ENCODE measurements around the gene OR8D4. TPM values are rescaled to one million over a fixed set of nuclear protein-coding genes. Genes with fewer than 3 reads are reported as not detected.

The OR8D4 gene
- total and polyA plus RNA-seq, 2 donors (not counting 3 experiments of a cell fraction or from before 2014, with no cell fraction given): not detected

DNA sequence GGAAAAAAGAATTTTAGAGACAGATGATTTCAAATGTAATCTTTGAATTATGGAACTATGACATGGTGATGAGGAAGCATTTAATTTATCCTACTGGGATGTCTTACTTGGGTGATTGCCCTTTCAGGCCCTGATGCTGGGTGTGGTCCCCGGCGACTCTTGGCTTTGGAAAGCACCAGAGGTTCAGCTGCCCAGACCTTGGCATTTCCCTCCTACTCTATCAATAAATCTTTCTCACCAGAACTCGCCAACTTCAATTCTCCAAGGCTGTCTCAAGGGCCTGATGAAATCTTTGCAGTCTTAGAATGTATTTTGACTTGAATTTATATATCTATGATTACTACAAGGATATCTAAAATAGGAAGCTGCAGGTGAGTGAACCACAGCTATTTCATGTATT is 19.0 kb downstream of the OR8D4 start:
- CTCF ChIA-PET: no interaction called here
- dilution Hi-C loops (cut with MboI; ENCODE audit: extremely low pct_ligation_motif_present, low sequenced_read_pairs): no loop called here
- no peak overlapping the region for H3K9ac ChIP-seq (replicated peaks; ENCODE audit: extremely low read depth, insufficient read depth, low read length)
- H2AFZ ChIP-seq (ENCODE audit: low read depth, low read length): no peak overlapping the region
- H3K79me2 ChIP-seq (ENCODE audit: control insufficient read depth, insufficient read depth, low read length): no peaks in the 10 kb centered on the region
- no peaks in the 10 kb centered on the region for H3K36me3 ChIP-seq (ENCODE audit: control insufficient read depth in 2 of 2, extremely low read depth in 1 of 2, insufficient read depth in 2 of 2, low read length in 2 of 2)
- H3K9me3 ChIP-seq (replicated peaks; ENCODE audit: control insufficient read depth, insufficient read depth, low read length): no peaks in the 10 kb centered on the region
- no peak overlapping the region for H3K4me3 ChIP-seq (replicated peaks in 1 of 3; ENCODE audit: insufficient read depth in 1 of 3, low read depth in 1 of 3, low read length in 3 of 3)
- DNase-seq (ENCODE audit: low read depth, low spot score) (no peak), FAIRE-seq (no peak)
- intact Hi-C loops (cut with micrococcal nuclease): loop anchor here (10.0 kb wide), 1 partner anchor 114 kb away; no protein-coding TSS in a partner anchor
- POLR2A ChIA-PET: no interaction called here
- H3K4me2 ChIP-seq (ENCODE audit: insufficient read depth, low read length): no peak overlapping the region
- no peaks in the 10 kb centered on the region for H3K27me3 ChIP-seq (ENCODE audit: control insufficient read depth in 2 of 2, insufficient read depth in 2 of 2, low read length in 2 of 2)
- no peaks in the 10 kb centered on the region for H3K9me1 ChIP-seq (replicated peaks; ENCODE audit: control insufficient read depth, extremely low read depth, insufficient read depth, low read length)
- BruUV-seq (replicated peaks): no TSS peak
- no peaks in the 10 kb centered on the region for H3K4me1 ChIP-seq (ENCODE audit: control insufficient read depth, extremely low read depth, insufficient read depth, low read length)
- no peaks in the 10 kb centered on the region for H4K20me1 ChIP-seq (replicated peaks; ENCODE audit: control insufficient read depth, extremely low read depth, insufficient read depth, low read length)
- H3K27ac ChIP-seq (ENCODE audit: insufficient read depth, low read depth, low read length): no peak overlapping the region
- no peak for TF ChIP-seq MYC (IDR thresholded peaks at IDR 0.05; ENCODE audit: low read depth, low read length)
- TF ChIP-seq FOS (IDR thresholded peaks at IDR 0.05; ENCODE audit: borderline replicate concordance, insufficient read depth, low read length): no peak
- TF ChIP-seq EZH2 (IDR thresholded peaks at IDR 0.05; ENCODE audit: borderline replicate concordance, low read depth, low read length, severe bottlenecking): no peak
- no peak for TF ChIP-seq POLR2A (IDR thresholded peaks at IDR 0.05; ENCODE audit: low read depth, low read length)
- TF ChIP-seq, protein P1, sequence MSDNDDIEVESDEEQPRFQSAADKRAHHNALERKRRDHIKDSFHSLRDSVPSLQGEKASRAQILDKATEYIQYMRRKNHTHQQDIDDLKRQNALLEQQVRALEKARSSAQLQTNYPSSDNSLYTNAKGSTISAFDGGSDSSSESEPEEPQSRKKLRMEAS (IDR thresholded peaks at IDR 0.05; ENCODE audit: insufficient read depth, insufficient read length): no peak
- no peak for TF ChIP-seq POLR2AphosphoS5 (IDR thresholded peaks at IDR 0.05; ENCODE audit: insufficient read depth, low read depth, low read length)

GRCh38 chr11:123924027-123924426 is 22.1 kb downstream of the OR8D4 start:
- CTCF ChIA-PET: no interaction called here
- POLR2A ChIA-PET: no interaction called here
- Histone ChIP-seq H4K20me1 (replicated peaks; ENCODE audit: control insufficient read depth, extremely low read depth, insufficient read depth, low read length) (no peaks in the 10 kb centered on the region), H3K27me3 (ENCODE audit: control insufficient read depth in 2 of 2, insufficient read depth in 2 of 2, low read length in 2 of 2) (no peaks in the 10 kb centered on the region), H3K9me1 (replicated peaks; ENCODE audit: control insufficient read depth, extremely low read depth, insufficient read depth, low read length) (no peaks in the 10 kb centered on the region), H2AFZ (ENCODE audit: low read depth, low read length) (no peak overlapping the region), H3K4me2 (ENCODE audit: insufficient read depth, low read length) (no peak overlapping the region), H3K9ac (replicated peaks; ENCODE audit: extremely low read depth, insufficient read depth, low read length) (no peak overlapping the region), H3K9me3 (replicated peaks; ENCODE audit: control insufficient read depth, insufficient read depth, low read length) (no peaks in the 10 kb centered on the region), H3K36me3 (ENCODE audit: control insufficient read depth in 2 of 2, extremely low read depth in 1 of 2, insufficient read depth in 2 of 2, low read length in 2 of 2) (no peaks in the 10 kb centered on the region), H3K27ac (ENCODE audit: insufficient read depth, low read depth, low read length) (no peak overlapping the region), H3K4me3 (replicated peaks in 1 of 3; ENCODE audit: insufficient read depth in 1 of 3, low read depth in 1 of 3, low read length in 3 of 3) (no peak overlapping the region), H3K4me1 (ENCODE audit: control insufficient read depth, extremely low read depth, insufficient read depth, low read length) (no peaks in the 10 kb centered on the region), H3K79me2 (ENCODE audit: control insufficient read depth, insufficient read depth, low read length) (no peaks in the 10 kb centered on the region)
- FAIRE-seq (no peak), DNase-seq (ENCODE audit: low read depth, low spot score) (no peak)
- intact Hi-C loops (cut with micrococcal nuclease) (loop anchor here (10.0 kb wide), 1 partner anchor 111 kb away; no protein-coding TSS in a partner anchor), dilution Hi-C loops (cut with MboI; ENCODE audit: extremely low pct_ligation_motif_present, low sequenced_read_pairs) (no loop called here)
- no TSS peak for BruUV-seq (replicated peaks)
- TF ChIP-seq POLR2AphosphoS5 (IDR thresholded peaks at IDR 0.05; ENCODE audit: insufficient read depth, low read depth, low read length): no peak
- no peak for TF ChIP-seq POLR2A (IDR thresholded peaks at IDR 0.05; ENCODE audit: low read depth, low read length)
